Measurements from ENCODE around the gene ATP2B1. TPM values are rescaled to one million over a fixed set of nuclear protein-coding genes. Genes with fewer than 3 reads are reported as not detected.

The ATP2B1 gene
- polyA plus RNA-seq, 3 donors from 2014 or later = 15.6 to 29.5 (median 17.8) TPM

GRCh38 chr12:89657066-89657465 is 51.6 kb downstream of the ATP2B1 start:
- Mint-ChIP-seq H3K36me3 (peaks cover 3 to 16% (median 6%) of the 10 kb centered on the region in 3 donors), H3K27ac (no peak overlapping the region), H3K4me3 (no peak overlapping the region), H3K27me3 (ENCODE audit: low read depth in 3 of 3) (peaks cover 0 to 4% (median 0%) of the 10 kb centered on the region in 3 donors), H3K4me1 (peaks cover 54 to 78% of the 10 kb centered on the region in 2 donors), H3K9me3 (no peaks in the 10 kb centered on the region)
- no peak for DNase-seq

- H3K4me3 Mint-ChIP-seq = no peak overlapping the region
- no peak for DNase-seq
- peaks cover 0 to 4% (median 0%) of the 10 kb centered on the region in 3 donors for H3K27me3 Mint-ChIP-seq (ENCODE audit: low read depth in 3 of 3)
- H3K4me1 Mint-ChIP-seq = peaks cover 50 to 76% of the 10 kb centered on the region in 2 donors
- no peak overlapping the region for H3K27ac Mint-ChIP-seq
- H3K36me3 Mint-ChIP-seq = peaks cover 6 to 21% (median 9%) of the 10 kb centered on the region in 3 donors
- no peaks in the 10 kb centered on the region for H3K9me3 Mint-ChIP-seq
Observed at GRCh38 chr12:89655841-89656240, 52.8 kb downstream of the ATP2B1 start.

- H3K4me1 Mint-ChIP-seq = peaks cover 41 to 72% of the 10 kb centered on the region in 2 donors
- DNase-seq = no peak
- H3K36me3 Mint-ChIP-seq = peaks cover 19 to 42% (median 24%) of the 10 kb centered on the region in 3 donors
- no peak overlapping the region for H3K4me3 Mint-ChIP-seq
- no peaks in the 10 kb centered on the region for H3K27me3 Mint-ChIP-seq (ENCODE audit: low read depth in 3 of 3)
- no peaks in the 10 kb centered on the region for H3K9me3 Mint-ChIP-seq
- peak overlapping the region in 1 of 6 donors; percentile 58 for H3K27ac Mint-ChIP-seq
Observed at GRCh38 chr12:89651192-89651591, 57.4 kb downstream of the ATP2B1 start.

DNA sequence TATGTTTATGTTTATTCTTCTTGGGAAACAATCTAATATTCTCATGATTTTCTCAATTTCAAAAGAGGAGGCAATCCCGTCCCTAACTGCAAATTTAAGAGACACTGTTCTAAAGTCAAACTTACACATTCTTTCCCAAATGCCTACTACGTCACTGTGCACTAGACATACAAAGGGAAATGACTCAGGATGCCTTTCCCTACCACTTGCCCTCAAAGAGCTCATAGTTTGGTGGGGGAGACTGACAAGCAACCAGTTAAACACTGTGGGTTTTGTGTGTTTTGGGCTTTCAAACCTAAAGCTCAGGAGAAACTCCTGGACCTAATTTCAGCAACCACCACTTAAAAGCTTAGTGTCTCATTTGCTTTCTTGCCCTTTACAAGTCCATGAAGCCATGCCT is 58.4 kb downstream of the ATP2B1 start:
- Mint-ChIP-seq H3K27ac (no peak overlapping the region), H3K27me3 (ENCODE audit: low read depth in 3 of 3) (peaks cover 0 to 1% (median 0%) of the 10 kb centered on the region in 3 donors), H3K4me3 (no peak overlapping the region), H3K4me1 (peaks cover 48 to 72% of the 10 kb centered on the region in 2 donors), H3K36me3 (peaks cover 19 to 37% (median 24%) of the 10 kb centered on the region in 3 donors), H3K9me3 (no peaks in the 10 kb centered on the region)
- no peak for DNase-seq

DNA sequence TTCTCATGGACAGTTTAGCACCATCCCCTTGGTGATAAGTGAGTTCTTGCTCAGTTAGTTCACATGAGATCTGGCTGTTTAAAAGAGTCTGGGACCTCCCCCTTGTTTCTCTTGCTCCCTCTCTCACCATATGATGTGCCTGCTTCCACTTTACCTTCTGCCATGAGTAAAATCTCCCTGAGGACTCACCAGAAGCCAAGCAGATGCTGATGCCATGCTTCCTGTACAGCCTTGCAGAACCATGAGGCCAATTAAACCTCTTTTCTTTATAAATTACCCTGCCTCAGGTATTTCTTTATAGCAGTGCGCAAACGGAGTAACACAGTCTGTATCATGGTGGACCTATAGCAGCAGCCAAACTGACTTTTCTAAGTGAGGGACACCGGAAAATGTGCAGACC is 58.8 kb downstream of the ATP2B1 start:
- DNase-seq = no peak
- H3K4me3 Mint-ChIP-seq = no peak overlapping the region
- H3K27ac Mint-ChIP-seq = peak overlapping the region in 1 of 6 donors; percentile 47
- peaks cover 46 to 70% of the 10 kb centered on the region in 2 donors for H3K4me1 Mint-ChIP-seq
- peaks cover 0 to 1% (median 0%) of the 10 kb centered on the region in 3 donors for H3K27me3 Mint-ChIP-seq (ENCODE audit: low read depth in 3 of 3)
- peaks cover 19 to 35% (median 24%) of the 10 kb centered on the region in 3 donors for H3K36me3 Mint-ChIP-seq
- H3K9me3 Mint-ChIP-seq = no peaks in the 10 kb centered on the region

DNA sequence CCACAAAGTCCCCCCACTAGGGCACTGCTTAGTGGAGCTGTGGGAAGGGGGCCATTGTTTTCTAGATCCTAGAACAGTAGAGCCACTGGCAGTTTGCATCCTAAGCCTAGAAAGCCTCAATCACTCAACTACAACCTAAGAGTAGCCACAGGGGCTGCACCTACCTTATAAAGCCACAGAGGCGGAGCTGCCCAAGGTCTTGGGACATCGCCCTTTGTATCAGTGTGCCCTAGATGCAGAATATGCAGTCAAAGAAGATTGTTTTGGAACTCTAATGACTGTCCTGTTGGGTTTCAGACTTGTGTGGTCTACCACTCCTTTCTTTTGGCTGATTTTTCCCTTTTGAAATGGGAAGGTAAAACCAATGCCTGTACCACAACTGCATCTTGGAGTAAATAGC is 59.5 kb downstream of the ATP2B1 start:
- Mint-ChIP-seq H3K27me3 (ENCODE audit: low read depth in 3 of 3) (peaks cover 0 to 1% (median 0%) of the 10 kb centered on the region in 3 donors), H3K4me1 (peaks cover 45 to 73% of the 10 kb centered on the region in 2 donors), H3K27ac (no peak overlapping the region), H3K36me3 (peaks cover 19 to 35% (median 24%) of the 10 kb centered on the region in 3 donors), H3K4me3 (no peak overlapping the region), H3K9me3 (no peaks in the 10 kb centered on the region)
- no peak for DNase-seq

DNA sequence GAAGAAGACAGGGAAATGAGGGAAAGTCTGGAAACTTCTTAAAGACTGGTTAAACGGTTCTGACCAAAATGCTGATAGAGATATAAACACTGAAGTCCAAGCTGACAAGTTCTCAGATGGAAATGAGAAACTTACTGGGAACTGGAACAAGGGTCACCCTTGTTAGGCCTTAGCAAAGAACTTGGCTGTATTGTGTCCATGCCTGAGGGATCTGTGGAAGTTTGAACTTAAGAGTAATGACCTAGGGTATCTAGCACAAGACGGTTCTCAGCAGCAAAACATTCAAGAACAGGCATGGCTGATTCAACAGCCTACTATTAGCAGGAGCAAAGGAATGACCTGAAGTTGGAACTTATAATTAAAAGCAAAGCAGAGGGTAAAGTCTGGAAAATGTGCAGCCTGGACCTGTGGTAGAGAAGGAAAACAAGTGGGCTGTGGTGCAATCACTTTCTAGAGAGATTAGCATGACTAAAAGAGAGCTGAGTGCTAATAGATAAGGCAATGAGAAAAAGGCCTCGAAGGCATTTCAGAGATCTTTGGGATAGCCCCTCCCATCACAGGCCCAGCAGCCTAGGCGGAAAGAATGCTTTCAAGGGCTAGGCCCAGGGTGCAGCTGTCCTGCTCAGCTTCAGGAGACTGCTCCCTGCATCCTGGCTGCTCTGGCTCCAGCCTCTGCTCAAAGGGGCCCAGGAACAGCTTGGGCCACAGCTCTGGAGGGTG is 60.3 kb downstream of the ATP2B1 start:
- peaks cover 14 to 28% (median 24%) of the 10 kb centered on the region in 3 donors for H3K36me3 Mint-ChIP-seq
- H3K9me3 Mint-ChIP-seq = no peaks in the 10 kb centered on the region
- no peak for DNase-seq
- peak overlapping the region in 3 of 6 donors; percentile 8 to 47 (median 33) for H3K27ac Mint-ChIP-seq
- H3K27me3 Mint-ChIP-seq (ENCODE audit: low read depth in 3 of 3) = peaks cover 0 to 1% (median 0%) of the 10 kb centered on the region in 3 donors
- H3K4me3 Mint-ChIP-seq = no peak overlapping the region
- H3K4me1 Mint-ChIP-seq = peaks cover 50 to 72% of the 10 kb centered on the region in 2 donors

GRCh38 chr12:89645434-89645833 is 63.2 kb downstream of the ATP2B1 start:
- Mint-ChIP-seq H3K36me3 (peaks cover 21 to 24% (median 24%) of the 10 kb centered on the region in 3 donors), H3K27ac (peak overlapping the region in 1 of 6 donors; percentile 3), H3K27me3 (ENCODE audit: low read depth in 3 of 3) (peaks cover 0 to 1% (median 0%) of the 10 kb centered on the region in 3 donors), H3K4me1 (peaks cover 43 to 59% of the 10 kb centered on the region in 2 donors), H3K9me3 (no peaks in the 10 kb centered on the region), H3K4me3 (no peak overlapping the region)
- no peak for DNase-seq

GRCh38 chr12:89642959-89643358 is 65.7 kb downstream of the ATP2B1 start:
- H3K36me3 Mint-ChIP-seq = peaks cover 11 to 16% (median 12%) of the 10 kb centered on the region in 3 donors
- H3K27me3 Mint-ChIP-seq (ENCODE audit: low read depth in 3 of 3) = peaks cover 0 to 1% (median 0%) of the 10 kb centered on the region in 3 donors
- H3K27ac Mint-ChIP-seq = no peak overlapping the region
- peaks cover 30 to 47% of the 10 kb centered on the region in 2 donors for H3K4me1 Mint-ChIP-seq
- H3K9me3 Mint-ChIP-seq = no peaks in the 10 kb centered on the region
- DNase-seq = no peak
- H3K4me3 Mint-ChIP-seq = no peak overlapping the region

- DNase-seq = no peak
- Mint-ChIP-seq H3K27me3 (ENCODE audit: low read depth in 3 of 3) (no peaks in the 10 kb centered on the region), H3K9me3 (no peaks in the 10 kb centered on the region), H3K4me3 (no peak overlapping the region), H3K4me1 (peaks cover 9 to 27% of the 10 kb centered on the region in 2 donors), H3K27ac (no peak overlapping the region), H3K36me3 (peaks cover 15 to 37% (median 36%) of the 10 kb centered on the region in 3 donors)
Observed at GRCh38 chr12:89636776-89637160, 71.9 kb downstream of the ATP2B1 start.

- peak overlapping the region in 1 of 6 donors; percentile 30 for H3K27ac Mint-ChIP-seq
- H3K4me3 Mint-ChIP-seq = no peak overlapping the region
- H3K9me3 Mint-ChIP-seq = no peaks in the 10 kb centered on the region
- peaks cover 17 to 38% (median 36%) of the 10 kb centered on the region in 3 donors for H3K36me3 Mint-ChIP-seq
- H3K27me3 Mint-ChIP-seq (ENCODE audit: low read depth in 3 of 3) = no peaks in the 10 kb centered on the region
- H3K4me1 Mint-ChIP-seq = peaks cover 9 to 27% of the 10 kb centered on the region in 2 donors
- no peak for DNase-seq
Observed at GRCh38 chr12:89636052-89636775, 72.4 kb downstream of the ATP2B1 start.

DNA sequence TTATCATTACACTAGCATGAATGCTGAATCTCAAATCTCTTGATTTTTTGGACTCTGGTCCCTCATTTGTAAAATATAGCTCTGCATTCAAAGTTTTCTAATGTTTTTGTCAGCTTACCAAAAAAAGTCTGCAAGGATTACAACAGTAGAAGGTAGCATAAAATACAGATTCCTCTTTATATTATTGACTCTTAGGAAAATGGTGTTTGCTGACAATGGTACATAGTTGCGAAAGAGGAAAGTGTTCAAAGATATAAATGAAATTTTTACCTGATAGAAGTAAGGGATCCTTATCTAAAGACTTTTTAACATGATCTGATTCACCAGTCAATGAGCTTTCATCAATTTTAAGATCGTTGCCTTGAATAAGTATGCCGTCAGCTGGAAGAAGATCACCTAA is 74.1 kb downstream of the ATP2B1 start:
- Mint-ChIP-seq H3K4me3 (no peak overlapping the region), H3K36me3 (peaks cover 11 to 41% (median 35%) of the 10 kb centered on the region in 3 donors), H3K27me3 (ENCODE audit: low read depth in 3 of 3) (no peaks in the 10 kb centered on the region), H3K27ac (no peak overlapping the region), H3K4me1 (peaks cover 9 to 23% of the 10 kb centered on the region in 2 donors), H3K9me3 (no peaks in the 10 kb centered on the region)
- DNase-seq = no peak

GRCh38 chr12:89632778-89633177 is 75.9 kb downstream of the ATP2B1 start:
- peaks cover 9 to 16% of the 10 kb centered on the region in 2 donors for H3K4me1 Mint-ChIP-seq
- peaks cover 22 to 59% (median 46%) of the 10 kb centered on the region in 3 donors for H3K36me3 Mint-ChIP-seq
- no peaks in the 10 kb centered on the region for H3K27me3 Mint-ChIP-seq (ENCODE audit: low read depth in 3 of 3)
- H3K9me3 Mint-ChIP-seq = no peaks in the 10 kb centered on the region
- DNase-seq = no peak
- H3K27ac Mint-ChIP-seq = peak overlapping the region in 1 of 6 donors; percentile 20
- no peak overlapping the region for H3K4me3 Mint-ChIP-seq

DNA sequence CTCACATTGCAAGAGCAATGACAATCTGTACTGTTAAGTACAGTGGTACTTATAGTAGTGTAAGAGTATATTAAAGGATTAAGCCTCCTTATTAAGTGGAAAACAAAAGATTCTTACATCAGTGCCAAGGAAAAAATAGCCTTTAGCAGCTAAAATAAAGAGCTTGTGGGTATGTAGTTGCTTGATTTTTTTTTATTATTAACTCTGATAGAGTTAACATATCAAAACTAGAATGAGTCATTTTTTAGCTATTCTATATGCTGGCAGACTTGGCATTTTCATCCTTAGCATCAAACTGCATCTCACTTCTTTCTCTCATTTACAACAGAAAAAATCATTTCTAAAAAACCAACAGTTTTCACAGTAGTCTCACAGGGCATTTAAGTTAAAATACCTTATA is 86.5 kb downstream of the ATP2B1 start:
- peaks cover 0 to 2% (median 2%) of the 10 kb centered on the region in 3 donors for H3K27me3 Mint-ChIP-seq (ENCODE audit: low read depth in 3 of 3)
- H3K4me1 Mint-ChIP-seq = peaks cover 21 to 24% of the 10 kb centered on the region in 2 donors
- peaks cover 0 to 1% (median 0%) of the 10 kb centered on the region in 6 donors for H3K9me3 Mint-ChIP-seq
- no peak overlapping the region for H3K4me3 Mint-ChIP-seq
- no peak overlapping the region for H3K27ac Mint-ChIP-seq
- DNase-seq = no peak
- peaks cover 16 to 33% (median 21%) of the 10 kb centered on the region in 3 donors for H3K36me3 Mint-ChIP-seq
